ENCODE data around the gene SHISA6. TPM values are rescaled to one million over a fixed set of nuclear protein-coding genes. Genes with fewer than 3 reads are reported as not detected.

The SHISA6 gene
- total RNA-seq, 4 donors from 2014 or later: 0.51 to 1.9 (median 1.1) TPM

GRCh38 chr17:11554042-11554441, 313.0 kb downstream of the SHISA6 start:
- TF ChIP-seq CTCF (IDR thresholded peaks at IDR 0.05; ENCODE audit: low read depth): no peak

GRCh38 chr17:11554542-11554941, 313.5 kb downstream of the SHISA6 start:
- TF ChIP-seq CTCF (IDR thresholded peaks at IDR 0.05; ENCODE audit: low read depth): no peak

- no peak for TF ChIP-seq CTCF (IDR thresholded peaks at IDR 0.05; ENCODE audit: low read depth)
Measured at GRCh38 chr17:11555530-11555929, 314.5 kb downstream of the SHISA6 start.

GRCh38 chr17:11557727-11558452, 316.9 kb downstream of the SHISA6 start:
- TF ChIP-seq CTCF (IDR thresholded peaks at IDR 0.05; ENCODE audit: low read depth): no peak

GRCh38 chr17:11558681-11559234, 317.7 kb downstream of the SHISA6 start:
- TF ChIP-seq CTCF (IDR thresholded peaks at IDR 0.05; ENCODE audit: low read depth): no peak

- TF ChIP-seq CTCF (IDR thresholded peaks at IDR 0.05; ENCODE audit: low read depth): no peak
Measured at GRCh38 chr17:11559601-11560000, 318.6 kb downstream of the SHISA6 start.

- no peak for TF ChIP-seq CTCF (IDR thresholded peaks at IDR 0.05; ENCODE audit: low read depth)
Measured at GRCh38 chr17:11561281-11561680, 320.3 kb downstream of the SHISA6 start.

Measured in subcutaneous adipose tissue (tissue), 4 donors.